IPS-20b (cell line): ENCODE results near the gene RARS1.
A peak's percentile ranks its signal among the peaks of the same experiment; 100 is the strongest.

ENCODE experiments used
- H3K27ac ChIP-seq: one replicate; pipeline ENCODE4 v1.5.1; 2013; ENCODE audit warnings: low read length
- H3K27me3 ChIP-seq: 2 replicates; pipeline ENCODE4 v1.6.1; 2013; ENCODE audit warnings: mild to moderate bottlenecking, low read length, inconsistent platforms; ENCODE audit not compliant: insufficient read depth
- H3K36me3 ChIP-seq: 2 replicates; pipeline ENCODE4 v1.6.1; 2013; ENCODE audit warnings: low read depth, mild to moderate bottlenecking, inconsistent platforms, low read length, moderate library complexity; ENCODE audit not compliant: insufficient read depth
- H3K4me1 ChIP-seq: 2 replicates; pipeline ENCODE4 v1.6.1; 2013; ENCODE audit warnings: mild to moderate bottlenecking, control low read depth, inconsistent platforms, low read length, moderate library complexity; ENCODE audit not compliant: insufficient read depth
- H3K4me3 ChIP-seq: 2 replicates; pipeline ENCODE4 v1.5.1; 2013; ENCODE audit warnings: mild to moderate bottlenecking, low read length, inconsistent platforms
- H3K9ac ChIP-seq: 2 replicates; pipeline ENCODE4 v1.6.1; 2013; ENCODE audit warnings: low read depth, mild to moderate bottlenecking, inconsistent platforms, low read length, moderate library complexity
- H3K9me3 ChIP-seq: 2 replicates; pipeline ENCODE4 v1.6.1; 2013; ENCODE audit warnings: mild to moderate bottlenecking, low read depth, low read length, inconsistent platforms; ENCODE audit not compliant: insufficient read depth

RARS1 gene

GRCh38 chr5:168481330-168481788 is 4.9 kb upstream of the RARS1 start:
- H3K4me1 ChIP-seq: no peaks in the 10 kb centered on the region
- H3K27ac ChIP-seq: no peak overlapping the region
- no peaks in the 10 kb centered on the region for H3K9me3 ChIP-seq
- no peak overlapping the region for H3K4me3 ChIP-seq
- no peaks in the 10 kb centered on the region for H3K36me3 ChIP-seq
- no peak overlapping the region for H3K9ac ChIP-seq
- no peaks in the 10 kb centered on the region; the same call in 1 of the 2 replicates for H3K27me3 ChIP-seq

GRCh38 chr5:168482361-168482760 is 3.9 kb upstream of the RARS1 start:
- H3K9ac ChIP-seq: no peak overlapping the region
- no peak overlapping the region for H3K4me3 ChIP-seq
- no peaks in the 10 kb centered on the region for H3K9me3 ChIP-seq
- H3K4me1 ChIP-seq: no peaks in the 10 kb centered on the region
- no peaks in the 10 kb centered on the region for H3K36me3 ChIP-seq
- no peaks in the 10 kb centered on the region; the same call in 1 of the 2 replicates for H3K27me3 ChIP-seq
- H3K27ac ChIP-seq: no peak overlapping the region

- Histone ChIP-seq H3K27me3 (no peaks in the 10 kb centered on the region), H3K9ac (no peak overlapping the region), H3K4me3 (no peak overlapping the region), H3K4me1 (no peaks in the 10 kb centered on the region), H3K36me3 (peaks cover 64% of the 10 kb centered on the region), H3K9me3 (no peaks in the 10 kb centered on the region), H3K27ac (no peak overlapping the region)
These were observed 2.8 kb downstream of the RARS1 start for GRCh38 chr5:168489059-168489458.

GRCh38 chr5:168494057-168494555 is 7.8 kb downstream of the RARS1 start:
- Histone ChIP-seq H3K4me1 (no peaks in the 10 kb centered on the region), H3K27ac (no peak overlapping the region), H3K36me3 (peaks cover 98% of the 10 kb centered on the region), H3K9ac (no peak overlapping the region), H3K4me3 (no peak overlapping the region), H3K27me3 (no peaks in the 10 kb centered on the region), H3K9me3 (no peaks in the 10 kb centered on the region)

- no peak overlapping the region for H3K9ac ChIP-seq
- H3K27me3 ChIP-seq: no peaks in the 10 kb centered on the region
- H3K4me3 ChIP-seq: no peak overlapping the region
- no peak overlapping the region for H3K27ac ChIP-seq
- H3K36me3 ChIP-seq: peaks cover 91% of the 10 kb centered on the region
- no peaks in the 10 kb centered on the region for H3K4me1 ChIP-seq
- no peaks in the 10 kb centered on the region for H3K9me3 ChIP-seq
These were observed 16.4 kb downstream of the RARS1 start for GRCh38 chr5:168502563-168503237.

GRCh38 chr5:168513861-168514428 is 27.7 kb downstream of the RARS1 start:
- Histone ChIP-seq H3K4me1 (no peaks in the 10 kb centered on the region), H3K9me3 (peaks cover 7% of the 10 kb centered on the region; the same call in 1 of the 2 replicates), H3K4me3 (no peak overlapping the region), H3K9ac (no peak overlapping the region), H3K36me3 (peaks cover 99% of the 10 kb centered on the region), H3K27ac (no peak overlapping the region), H3K27me3 (no peaks in the 10 kb centered on the region)

- Histone ChIP-seq H3K27ac (no peak overlapping the region), H3K4me3 (no peak overlapping the region), H3K36me3 (no peaks in the 10 kb centered on the region), H3K4me1 (0 out of 2 replicates have a peak, but pooled peaks cover under 1% of the 10 kb centered on the region), H3K9ac (no peak overlapping the region), H3K9me3 (no peaks in the 10 kb centered on the region), H3K27me3 (peaks cover 33% of the 10 kb centered on the region)
These were observed 39.6 kb downstream of the RARS1 start for GRCh38 chr5:168525856-168526255.

- no peaks in the 10 kb centered on the region for H3K36me3 ChIP-seq
- H3K27me3 ChIP-seq: peaks cover 37% of the 10 kb centered on the region
- no peaks in the 10 kb centered on the region for H3K9me3 ChIP-seq
- no peak overlapping the region for H3K9ac ChIP-seq
- H3K27ac ChIP-seq: no peak overlapping the region
- H3K4me3 ChIP-seq: no peak overlapping the region
- H3K4me1 ChIP-seq: peaks cover 8% of the 10 kb centered on the region; the same call in 1 of the 2 replicates
These were observed 41.6 kb downstream of the RARS1 start for GRCh38 chr5:168527756-168528295.

GRCh38 chr5:168528521-168529373 is 42.5 kb downstream of the RARS1 start, which contains the start of gene FBLL1:
Gene FBLL1, plus strand, starts transcription at chr5:168529305. Its CDS starts 200 bp downstream, at chr5:168529505.
- Histone ChIP-seq H3K4me3 (peak within 1 kb of the TSS; percentile 64), H3K27me3 (peaks cover 37% of the 10 kb centered on the region), H3K9ac (no peak within 1 kb of the TSS; the same call in 1 of the 2 replicates), H3K9me3 (no peaks in the 10 kb centered on the region), H3K36me3 (no peaks in the 10 kb centered on the region), H3K27ac (no peak within 1 kb of the TSS), H3K4me1 (peaks cover 9% of the 10 kb centered on the region; the same call in 1 of the 2 replicates)

GRCh38 chr5:168529374-168530234 is 43.3 kb downstream of the RARS1 start:
- Histone ChIP-seq H3K9me3 (no peaks in the 10 kb centered on the region), H3K27ac (no peak overlapping the region), H3K4me3 (peak overlapping the region; percentile 49; the same call in 1 of the 2 replicates), H3K4me1 (peaks cover 9% of the 10 kb centered on the region; the same call in 1 of the 2 replicates), H3K36me3 (no peaks in the 10 kb centered on the region), H3K9ac (no peak overlapping the region), H3K27me3 (peaks cover 37% of the 10 kb centered on the region)
